Prostate gland (tissue), 2 donors: ENCODE data around the gene DDX5. TPM values are rescaled to one million over a fixed set of nuclear protein-coding genes. Genes with fewer than 3 reads are reported as not detected.
"Not testable (repeated sequence)": the region's sequence is repeated elsewhere in the genome, so short reads cannot be mapped to it uniquely, and the experiment has no call there.

ENCODE experiments used
- DNase-seq: peaks from one replicate; pipeline ENCODE4 v3.0.0-alpha.2; 2019; ENCODE audit warnings: low spot score
- H3K27ac ChIP-seq, 2 donors: fragments of 200-600 bp; sonication (generic); 2 replicates each; pipeline ENCODE4 v1.5.1; 2017 to 2019
- H3K27me3 ChIP-seq: fragments of 200-600 bp; sonication (generic); replicated peaks from 2 replicates; pipeline ENCODE4 v1.5.1; 2019; ENCODE audit not compliant: insufficient read depth
- H3K36me3 ChIP-seq, 2 donors: fragments of 200-600 bp; sonication (generic); 1 replicate in 1 of 2; 2 replicates in 1 of 2; pipeline versions ENCODE4 v1.5.1 to v1.8.1; 2017 to 2019
- H3K4me1 ChIP-seq: fragments of 200-600 bp; sonication (generic); replicated peaks from 2 replicates; pipeline ENCODE4 v1.5.1; 2019
- H3K4me3 ChIP-seq, 2 donors: fragments of 200-600 bp; sonication (generic); 2 replicates each; pipeline ENCODE4 v1.5.1; 2017 to 2019
- H3K9me3 ChIP-seq: fragments of 200-600 bp; sonication (generic); 2 replicates; pipeline ENCODE4 v1.5.1; 2017
- CTCF ChIP-seq, 4 experiments: fragments of 200-600 bp in 2 of 4; fragments of 450-650 bp in 2 of 4; sonication (generic) in 2 of 4; IDR thresholded peaks; 1 replicate in 3 of 4; 2 replicates in 1 of 4; pipeline ENCODE4 v1.5.1; 2016 to 2019; ENCODE audit warnings: antibody characterized with exemption in 4 of 4, mild to moderate bottlenecking in 2 of 4, moderate library complexity in 2 of 4
- POLR2A ChIP-seq: fragments of 450-650 bp; IDR thresholded peaks from one replicate; pipeline ENCODE4 v1.6.1; 2016; ENCODE audit warnings: antibody characterized with exemption, mild to moderate bottlenecking
- POLR2AphosphoS5 ChIP-seq: sonication (generic); formaldehyde crosslinking; IDR thresholded peaks from one replicate; pipeline ENCODE4 v1.6.1; 2017; ENCODE audit warnings: antibody characterized with exemption
- WGBS: methylation state at CpG from one replicate; pipeline ENCODE4 v1.1.5; 2018; 5-methylcytosine and 5-hydroxymethylcytosine counted together
- intact Hi-C: fragments of 100-400 bp; cut with DNase I; formaldehyde crosslinking; loops from one replicate; pipeline ENCODE4 v1.14.2; 2022
- total RNA-seq, 2 donors: library from RNA; depleted of rRNA; stranded (reverse); fragments of >200 nt; gene quantifications; one replicate each; pipeline ENCODE4 v1.1.0, GENCODE V29; 2016

The DDX5 gene
- total RNA-seq, 2 donors from 2014 or later = 1,009 to 1,102 TPM

DNA sequence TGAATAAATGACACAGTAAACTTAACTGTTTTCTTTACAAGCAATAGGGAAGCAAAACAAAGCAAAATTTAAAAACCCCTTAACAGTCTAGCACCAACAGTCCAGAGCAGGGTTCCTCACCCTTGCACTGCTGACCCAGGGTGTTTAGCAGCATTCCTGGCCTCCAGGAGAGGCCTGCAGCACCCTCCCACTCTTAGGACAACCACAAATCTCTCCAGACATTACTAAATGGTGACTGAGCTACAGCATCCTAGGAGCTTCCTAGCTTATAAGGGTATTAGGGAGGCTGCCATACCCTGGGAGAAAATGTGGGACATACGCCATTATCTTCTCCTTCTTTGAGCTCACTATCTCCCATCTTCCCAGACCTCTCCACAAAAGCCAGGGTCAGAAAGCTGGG is 25.1 kb downstream of the DDX5 start:
- TF ChIP-seq CTCF (IDR thresholded peaks at IDR 0.05) (no peak), POLR2AphosphoS5 (no peak), POLR2A (no peak)
- peaks cover 0 to 5% of the 10 kb centered on the region in 2 donors for H3K36me3 ChIP-seq
- 92% methylated on average over 1 of the region's 1 CpG for WGBS

DNA sequence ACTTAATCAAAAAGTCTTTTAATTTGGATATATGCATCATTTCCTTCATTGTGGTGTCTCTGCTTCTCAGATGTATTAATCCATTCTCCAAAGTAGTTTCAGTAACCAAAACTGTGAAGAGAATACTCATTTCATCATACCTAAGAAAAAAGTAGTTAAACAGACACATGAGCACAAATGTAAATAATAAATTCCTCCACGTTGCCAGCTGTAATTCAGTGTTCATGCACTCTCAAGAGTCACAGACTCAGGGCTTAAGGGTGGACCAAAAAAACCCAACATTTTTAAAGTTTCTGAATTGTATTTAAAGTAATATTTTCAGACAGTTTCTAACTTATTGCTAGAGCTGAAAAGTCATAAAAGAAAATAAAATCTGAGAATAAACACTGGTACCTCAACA is 28.2 kb downstream of the DDX5 start:
- TF ChIP-seq CTCF (IDR thresholded peaks at IDR 0.05) (no peak), POLR2A (no peak)
- no peaks in the 10 kb centered on the region for H3K9me3 ChIP-seq
- no peak for DNase-seq
- H3K36me3 ChIP-seq = peaks cover 0 to under 1% of the 10 kb centered on the region in 2 donors
- no peaks in the 10 kb centered on the region for H3K27me3 ChIP-seq
- H3K27ac ChIP-seq = no peak overlapping the region
- 19% methylated on average over 1 of the region's 1 CpG for WGBS
- intact Hi-C loops = no loop called here
- H3K4me1 ChIP-seq = no peaks in the 10 kb centered on the region
- no peak overlapping the region for H3K4me3 ChIP-seq

More for the DNA sequence above, 25.1 kb downstream of the DDX5 start:
- no peak overlapping the region for H3K4me3 ChIP-seq
- no peaks in the 10 kb centered on the region for H3K9me3 ChIP-seq
- H3K27me3 ChIP-seq = no peaks in the 10 kb centered on the region
- no peak for DNase-seq
- intact Hi-C loops = no loop called here
- H3K27ac ChIP-seq = no peak overlapping the region
- no peaks in the 10 kb centered on the region for H3K4me1 ChIP-seq

DNA sequence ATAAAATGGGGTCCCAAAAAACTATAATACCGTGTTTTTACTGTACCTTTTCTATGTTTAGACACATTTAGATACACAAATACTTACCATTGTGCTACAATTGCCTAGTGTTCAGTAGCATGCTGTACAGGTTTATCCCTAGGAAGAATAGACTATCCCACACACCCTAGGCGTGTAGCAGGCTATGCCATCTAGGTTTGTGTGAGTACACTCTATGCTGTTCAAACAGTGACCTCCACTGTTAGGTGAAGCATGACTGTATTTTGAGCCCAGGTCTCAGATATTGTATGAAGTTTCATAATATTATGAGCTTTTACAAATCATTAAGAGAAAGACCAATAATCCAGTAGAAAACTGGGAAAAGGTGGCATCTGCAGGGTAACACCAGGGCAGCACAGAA is 33.5 kb downstream of the DDX5 start:
- TF ChIP-seq CTCF (IDR thresholded peaks at IDR 0.05) (no peak), POLR2A (no peak)
- H3K36me3 ChIP-seq = no peaks in the 10 kb centered on the region
- H3K9me3 ChIP-seq = no peaks in the 10 kb centered on the region
- no peak overlapping the region for H3K4me3 ChIP-seq
- no peak overlapping the region for H3K27ac ChIP-seq
- intact Hi-C loops = no loop called here
- DNase-seq = no peak
- 88% methylated on average over 2 of the region's 2 CpGs for WGBS
- no peaks in the 10 kb centered on the region for H3K27me3 ChIP-seq
- no peaks in the 10 kb centered on the region for H3K4me1 ChIP-seq

DNA sequence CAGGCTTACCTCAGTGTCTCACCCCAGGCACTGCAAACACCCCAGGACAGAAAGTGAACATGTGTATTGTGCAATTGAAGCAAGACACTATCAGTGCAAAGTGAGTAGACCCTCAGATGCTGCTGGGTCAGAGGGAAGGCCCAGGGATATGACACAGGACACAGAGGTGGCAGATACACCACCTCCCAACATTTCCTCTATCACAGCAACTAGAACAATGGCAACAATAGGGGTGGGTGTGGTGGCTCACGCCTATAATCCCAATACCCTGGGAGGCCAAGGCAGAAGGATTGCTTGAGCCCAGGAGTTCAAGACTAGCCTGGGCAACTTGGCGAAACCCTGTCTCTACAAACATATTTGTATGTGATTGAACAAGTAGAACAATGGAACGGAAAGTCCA is 34.6 kb downstream of the DDX5 start:
- 89% methylated on average over 3 of the region's 3 CpGs for WGBS
- no peaks in the 10 kb centered on the region for H3K27me3 ChIP-seq
- no peak for TF ChIP-seq CTCF (IDR thresholded peaks at IDR 0.05)
- TF ChIP-seq POLR2A = no peak
- no peak for TF ChIP-seq POLR2AphosphoS5
- intact Hi-C loops = no loop called here
- no peak overlapping the region for H3K27ac ChIP-seq
- DNase-seq = no peak
- no peak overlapping the region for H3K4me3 ChIP-seq
- H3K4me1 ChIP-seq = no peaks in the 10 kb centered on the region
- no peaks in the 10 kb centered on the region for H3K36me3 ChIP-seq
- no peaks in the 10 kb centered on the region for H3K9me3 ChIP-seq

- no peak overlapping the region for H3K4me3 ChIP-seq
- H3K4me1 ChIP-seq = no peaks in the 10 kb centered on the region
- DNase-seq = no peak
- no peaks in the 10 kb centered on the region for H3K36me3 ChIP-seq
- intact Hi-C loops = no loop called here
- no peak for TF ChIP-seq CTCF (IDR thresholded peaks at IDR 0.05)
- TF ChIP-seq POLR2A = no peak
- no peak for TF ChIP-seq POLR2AphosphoS5
- H3K9me3 ChIP-seq = no peaks in the 10 kb centered on the region
- no peak overlapping the region for H3K27ac ChIP-seq
- 62% methylated on average over 4 of the region's 4 CpGs for WGBS
- H3K27me3 ChIP-seq = no peaks in the 10 kb centered on the region
These were observed 35.5 kb downstream of the DDX5 start for GRCh38 chr17:64470625-64471024.

- intact Hi-C loops, H3K4me3 ChIP-seq, H3K9me3 ChIP-seq, H3K36me3 ChIP-seq, DNase-seq, H3K27ac ChIP-seq, H3K4me1 ChIP-seq, H3K27me3 ChIP-seq: not testable (repeated sequence)
- WGBS = 81% methylated on average over 1 of the region's 1 CpG
These were observed 39.3 kb downstream of the DDX5 start for GRCh38 chr17:64466834-64467233.
